HG03095 (cell line): Measurements from ENCODE around the gene POLR3E.
"Not testable (repeated sequence)": the region's sequence is repeated elsewhere in the genome, so short reads cannot be mapped to it uniquely, and the experiment has no call there.

Experiments
- ATAC-seq: cut with Tn5 transposase; IDR thresholded peaks from one replicate; pipeline ENCODE4 v1.9.1; 2021; ENCODE audit warnings: moderate library complexity; ENCODE audit not compliant: unreplicated experiment

POLR3E gene

DNA sequence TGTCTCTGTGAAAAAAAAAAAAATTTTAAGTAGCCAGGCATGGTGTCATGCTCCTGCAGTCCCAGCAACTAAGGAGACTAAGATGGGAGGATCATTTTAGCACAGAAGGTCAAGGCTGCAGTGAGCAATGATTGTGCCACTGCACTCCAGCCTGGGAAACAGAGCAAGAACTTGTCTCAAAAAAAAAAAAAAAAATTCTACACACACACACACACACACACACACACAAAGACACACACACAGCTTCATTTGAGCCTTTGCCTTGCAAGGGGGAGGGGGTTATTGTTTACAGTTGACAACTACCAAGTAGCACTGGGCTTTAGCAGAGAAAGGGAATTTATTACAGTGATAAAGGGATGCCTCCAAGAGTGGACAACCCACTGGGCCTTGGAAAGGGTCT is 4.9 kb upstream of the POLR3E start:
- ATAC-seq, result no peak

DNA sequence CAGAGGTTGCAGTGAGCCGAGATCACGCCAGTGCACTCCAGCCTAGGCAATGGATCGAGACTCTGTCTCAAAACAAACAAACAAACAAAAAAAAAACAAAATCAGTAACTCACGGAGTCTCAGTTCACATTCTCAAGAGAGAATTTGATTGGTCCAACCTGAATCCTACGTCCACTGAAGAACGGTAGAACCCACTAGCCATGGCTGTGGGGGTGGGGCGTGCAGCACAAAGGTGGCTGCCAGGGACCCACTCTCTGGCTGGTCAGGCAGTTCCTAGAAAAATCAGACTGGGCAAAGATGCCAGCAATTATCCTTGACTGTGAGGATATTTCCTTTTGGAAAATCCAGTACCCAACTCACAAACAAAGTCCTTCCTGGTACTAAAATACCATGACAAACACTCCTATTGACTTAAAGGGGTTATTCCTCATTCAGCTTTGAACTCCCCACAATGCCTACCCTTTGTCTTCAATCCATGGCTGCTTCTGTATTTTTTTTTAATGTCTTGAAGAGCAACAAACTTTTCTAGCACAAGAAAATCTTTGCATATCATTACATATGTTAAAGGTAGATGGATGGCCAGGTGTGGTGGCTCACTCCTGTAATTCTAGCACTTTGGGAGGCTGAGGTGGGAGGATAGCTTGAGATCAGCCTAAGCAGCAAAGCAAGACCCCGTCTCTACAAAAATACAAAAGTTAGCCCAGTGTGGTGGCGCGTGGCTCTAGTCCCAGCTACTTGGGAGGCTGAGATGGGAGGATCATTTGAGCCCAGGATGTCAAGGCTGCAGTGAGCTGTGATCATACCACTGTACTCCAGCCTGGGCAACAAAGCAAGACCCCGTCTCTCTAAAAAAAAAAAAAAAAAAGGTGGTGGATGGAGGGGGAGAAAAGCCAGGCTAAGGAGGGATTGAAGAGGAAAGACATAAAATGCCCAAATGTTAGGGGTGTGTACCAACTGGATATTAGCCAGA is 3.8 kb upstream of the POLR3E start:
- ATAC-seq, result no peak

DNA sequence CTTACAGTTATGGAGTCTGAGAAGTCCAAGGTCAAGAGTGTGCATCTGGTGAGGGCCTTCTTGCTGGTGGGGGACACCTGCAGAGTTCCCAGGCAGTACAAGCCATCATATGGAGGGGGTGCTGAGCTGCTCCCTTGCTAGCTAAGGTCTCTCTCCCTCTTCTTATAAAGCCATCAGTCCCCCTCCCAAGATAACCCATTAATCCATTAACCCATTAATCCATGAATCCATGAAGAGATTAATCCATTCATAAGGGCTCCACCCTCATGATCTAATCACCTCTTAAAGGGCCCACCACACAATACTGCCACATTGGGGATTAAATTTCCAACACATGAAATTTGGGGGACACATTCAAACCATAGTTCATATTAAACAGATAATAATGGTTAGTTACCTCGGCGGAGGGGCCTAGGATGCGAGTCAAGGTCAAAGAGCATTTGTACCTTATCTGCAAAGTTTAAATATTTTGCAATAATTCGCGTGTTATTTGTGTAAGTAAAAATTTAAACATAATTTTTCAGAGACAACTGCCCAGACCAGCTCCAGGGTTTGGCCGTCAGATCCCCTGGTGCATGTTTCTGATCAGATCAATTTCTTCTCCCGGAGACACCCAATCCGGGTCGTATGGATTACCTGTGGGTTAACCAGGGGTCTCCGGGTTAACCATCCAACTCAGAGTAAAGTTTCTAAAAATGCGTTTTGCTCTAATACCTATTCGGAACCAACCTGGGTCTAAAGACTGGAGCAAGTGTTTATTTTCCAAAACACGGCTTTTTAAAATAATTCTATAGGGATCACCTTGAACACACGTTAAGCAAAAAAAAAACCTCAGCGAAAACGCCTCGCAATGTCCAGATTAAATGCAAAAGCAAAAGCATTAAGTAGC is 740 bp upstream of the POLR3E start:
- no peak for ATAC-seq

DNA sequence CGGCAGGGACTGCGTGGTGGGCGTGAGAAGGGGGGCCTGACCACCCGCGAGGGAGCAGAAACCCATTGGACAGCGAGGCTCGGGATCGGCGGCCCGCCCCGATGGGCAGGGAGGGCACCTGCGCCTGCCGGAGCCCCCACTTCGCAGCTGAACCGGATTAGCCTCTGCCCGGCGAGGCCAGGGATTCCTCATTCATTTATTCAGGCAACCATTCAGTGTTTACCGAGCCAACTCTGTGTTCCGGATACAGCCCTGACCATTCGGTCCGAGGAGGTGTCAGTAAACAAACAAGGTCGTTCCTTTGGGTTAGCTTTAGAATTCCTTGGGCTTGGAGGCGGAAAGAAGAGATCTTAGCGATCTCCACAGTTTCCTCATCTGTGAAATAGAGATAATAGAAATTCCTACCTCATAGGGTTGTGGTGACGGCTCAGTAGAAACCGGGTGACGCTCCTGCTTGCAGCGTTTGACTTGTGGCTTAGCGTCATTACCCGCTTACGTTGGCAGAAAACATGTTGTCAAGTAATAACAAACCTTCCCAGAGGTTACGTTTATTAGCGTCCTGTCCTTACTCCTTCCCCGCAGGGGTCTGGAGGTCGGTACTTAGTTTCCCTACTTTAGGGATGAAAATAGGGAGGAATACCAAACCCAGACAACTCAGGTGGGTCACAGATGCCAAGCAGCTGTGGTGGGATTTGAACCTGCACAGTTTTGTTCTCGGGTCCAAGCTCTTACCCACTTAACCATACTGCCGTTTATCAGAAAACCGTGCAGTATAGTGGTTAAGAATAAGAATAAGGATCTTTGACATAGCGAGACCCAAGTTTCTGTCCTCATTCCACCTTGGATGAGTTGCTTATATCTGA is 893 bp downstream of the POLR3E start:
- ATAC-seq, result no peak

DNA sequence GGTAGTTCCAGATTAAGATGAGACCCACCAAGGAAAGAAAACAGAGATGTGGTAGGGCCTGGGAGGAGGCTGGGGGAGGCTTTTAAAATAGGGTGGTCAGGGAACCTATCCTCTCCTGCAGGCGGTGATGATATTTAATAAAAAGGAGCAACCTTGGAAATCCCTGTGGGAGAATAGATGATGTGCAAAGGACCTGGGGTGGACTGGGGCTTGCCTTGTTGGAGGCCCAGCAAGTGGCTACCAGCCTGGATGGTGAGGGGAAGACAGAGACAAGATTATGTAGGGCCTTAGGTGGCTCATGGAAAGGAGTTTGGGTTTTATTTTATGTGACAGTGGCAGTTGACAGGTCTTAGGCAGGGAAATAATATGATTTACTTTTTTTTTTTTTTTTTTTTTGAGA is 1.8 kb downstream of the POLR3E start:
- no peak for ATAC-seq

DNA sequence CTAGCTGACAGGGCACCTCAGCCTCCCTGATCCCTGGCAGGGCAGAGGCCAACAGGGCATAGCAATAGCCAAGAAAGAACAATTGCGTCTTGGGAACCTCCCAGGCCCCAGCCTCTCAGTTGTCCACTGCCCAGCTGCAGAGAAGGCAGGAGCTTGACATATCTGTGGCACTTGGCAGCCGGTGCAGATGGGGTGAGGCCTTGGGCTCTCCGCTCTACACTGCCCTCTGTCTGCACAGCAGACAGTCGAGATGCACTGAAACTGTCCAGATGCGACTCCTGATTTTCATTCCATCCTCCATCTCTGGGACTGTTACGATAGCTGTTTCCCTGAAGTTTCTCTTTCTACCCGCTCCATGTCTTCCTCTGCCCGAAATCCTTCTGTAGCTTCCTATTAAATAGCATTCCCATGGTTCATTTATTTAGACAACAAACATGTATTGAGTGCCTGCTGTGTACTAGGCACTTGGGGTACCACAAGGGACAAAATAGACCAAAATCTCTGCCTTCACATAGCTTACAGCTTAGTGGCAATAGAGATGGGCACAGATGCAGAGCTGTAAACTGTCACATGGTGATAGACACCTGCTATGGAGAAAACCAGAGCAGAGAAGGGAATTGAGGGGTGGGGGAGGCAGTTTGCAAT is 3.3 kb downstream of the POLR3E start:
- no peak for ATAC-seq

DNA sequence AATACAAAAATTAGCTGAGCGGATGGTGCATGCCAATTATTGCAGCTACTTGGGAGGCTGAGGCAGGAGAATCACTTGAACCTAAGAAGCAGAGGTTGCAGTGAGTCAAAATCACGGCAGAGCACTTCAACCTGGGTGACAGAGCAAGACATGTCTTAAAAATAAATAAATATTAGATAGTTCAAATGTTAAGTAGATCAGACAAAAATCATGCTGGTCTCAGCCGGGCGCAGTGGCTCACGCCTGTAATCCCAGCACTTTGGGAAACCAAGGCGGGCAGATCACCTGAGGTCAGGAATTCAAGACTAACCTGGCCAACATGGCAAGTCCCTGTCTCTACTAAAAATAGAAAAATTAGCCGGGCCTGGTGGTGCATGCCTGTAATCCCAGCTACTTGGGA is 4.2 kb downstream of the POLR3E start:
- ATAC-seq, result not testable (repeated sequence)

DNA sequence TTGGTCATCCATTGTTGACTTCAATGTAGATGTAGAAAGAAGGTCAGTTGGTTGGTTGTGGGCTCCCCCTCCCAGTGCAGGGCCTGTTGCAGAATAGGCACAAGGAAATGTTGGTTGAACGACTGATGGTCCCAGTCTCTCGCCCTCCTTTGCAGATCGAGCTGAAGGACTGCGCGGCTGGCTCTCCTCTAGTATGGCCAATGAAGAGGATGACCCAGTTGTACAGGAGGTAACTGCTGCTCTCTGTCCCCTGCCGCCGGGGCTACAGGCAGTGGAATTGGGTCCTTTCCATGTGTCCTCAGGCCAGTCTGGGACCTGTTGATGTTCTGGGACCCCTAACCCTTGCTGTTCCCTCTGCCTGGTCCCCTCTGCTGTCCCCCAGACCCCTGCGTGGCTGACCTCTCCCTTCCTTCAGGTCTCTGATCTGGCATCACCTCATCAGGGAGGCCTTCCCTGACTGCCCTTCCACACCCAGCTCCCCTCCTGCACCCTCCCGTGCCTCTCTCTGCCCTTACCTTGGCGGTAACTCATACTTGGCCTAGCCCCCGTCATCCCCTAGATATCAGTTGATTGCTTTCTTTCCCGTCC is 5.7 kb downstream of the POLR3E start:
- ATAC-seq, result no peak

DNA sequence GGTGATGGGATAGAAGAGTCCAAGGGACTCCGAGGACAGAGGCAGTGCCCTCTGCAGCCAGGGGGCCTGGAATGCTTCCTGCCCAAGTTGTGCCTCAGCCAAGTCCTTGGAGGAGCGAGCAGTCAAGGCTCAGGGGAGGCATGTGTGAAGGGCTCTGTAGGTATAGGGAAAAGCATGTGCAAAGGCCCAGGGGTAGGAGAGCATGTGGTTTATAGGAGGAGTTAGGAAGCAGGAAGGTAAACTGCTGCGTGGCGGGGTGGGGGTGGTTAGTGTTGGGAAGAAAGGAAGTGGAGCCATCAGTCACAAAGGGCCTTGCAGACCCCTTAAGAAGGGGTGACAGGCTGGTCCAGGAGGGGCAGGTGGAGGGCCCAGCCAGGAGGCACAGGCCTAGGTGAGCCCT is 7.2 kb downstream of the POLR3E start:
- no peak for ATAC-seq

DNA sequence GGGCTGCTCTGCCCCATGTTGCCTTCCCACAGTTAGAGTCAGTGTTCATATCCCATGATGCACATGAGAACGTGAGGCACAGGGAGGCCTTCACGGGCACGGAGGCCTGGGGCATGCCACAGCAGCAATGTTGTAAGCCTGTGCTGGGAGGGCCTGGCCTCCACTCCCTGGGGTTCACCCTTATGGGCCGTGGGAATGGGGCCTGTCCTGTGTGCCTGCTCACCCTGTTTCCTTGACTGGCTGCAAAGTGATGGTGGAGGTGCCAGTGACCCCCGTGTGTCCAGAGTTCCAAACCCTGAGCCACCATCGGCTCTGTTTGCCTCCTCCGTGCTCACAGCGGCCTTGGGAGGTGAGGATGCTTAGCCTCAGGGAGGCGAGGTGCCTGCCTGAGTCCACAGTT is 9.6 kb downstream of the POLR3E start:
- ATAC-seq, result no peak

DNA sequence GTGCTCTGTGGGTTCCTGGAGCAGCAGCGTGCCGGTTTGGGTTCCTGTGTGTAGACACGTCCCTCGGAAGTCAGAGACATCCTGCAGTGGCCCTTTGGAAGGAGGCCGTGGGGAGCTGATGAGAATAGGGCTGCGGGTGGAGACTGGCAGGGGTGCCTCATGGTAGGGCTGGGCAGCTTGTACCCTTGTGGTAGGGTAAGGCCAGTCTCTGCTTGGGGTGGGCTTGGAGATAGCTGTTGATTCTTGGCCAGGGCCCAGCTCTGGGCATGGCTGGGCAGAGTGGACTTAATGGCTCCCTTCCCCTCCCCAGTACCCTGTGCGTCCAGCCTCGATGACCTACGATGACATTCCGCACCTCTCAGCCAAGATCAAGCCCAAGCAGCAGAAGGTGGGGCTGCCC is 10.6 kb downstream of the POLR3E start:
- no peak for ATAC-seq

DNA sequence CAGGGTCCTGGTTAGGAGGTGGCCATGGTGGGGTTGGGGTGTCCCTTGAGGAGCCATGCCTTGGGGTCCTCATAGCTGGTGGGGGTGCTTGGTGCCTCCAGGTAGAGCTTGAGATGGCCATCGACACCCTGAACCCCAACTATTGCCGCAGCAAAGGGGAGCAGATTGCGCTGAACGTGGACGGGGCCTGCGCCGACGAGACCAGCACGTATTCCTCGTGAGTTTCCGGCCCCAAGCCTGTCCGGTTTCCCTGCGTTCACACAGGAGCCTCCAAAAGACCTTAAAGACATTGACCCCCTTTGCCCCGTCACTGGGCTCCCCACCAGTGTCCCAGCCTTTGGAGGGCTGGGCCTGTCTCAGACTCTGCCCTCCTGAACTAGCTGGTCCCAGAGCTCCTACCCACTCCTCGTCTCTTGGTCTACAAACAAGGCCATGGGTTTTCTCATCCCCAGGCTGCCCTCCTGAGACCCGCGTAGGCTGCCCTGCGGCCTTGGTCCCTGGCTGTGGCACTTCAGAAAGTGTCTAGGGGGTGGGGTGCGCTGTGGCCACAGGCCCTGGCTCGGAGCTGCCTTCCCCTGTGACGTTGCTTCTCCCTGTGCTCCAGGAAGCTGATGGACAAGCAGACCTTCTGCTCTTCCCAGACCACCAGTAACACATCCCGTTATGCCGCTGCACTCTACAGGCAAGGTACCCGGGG is 11.8 kb downstream of the POLR3E start:
- ATAC-seq, result no peak

DNA sequence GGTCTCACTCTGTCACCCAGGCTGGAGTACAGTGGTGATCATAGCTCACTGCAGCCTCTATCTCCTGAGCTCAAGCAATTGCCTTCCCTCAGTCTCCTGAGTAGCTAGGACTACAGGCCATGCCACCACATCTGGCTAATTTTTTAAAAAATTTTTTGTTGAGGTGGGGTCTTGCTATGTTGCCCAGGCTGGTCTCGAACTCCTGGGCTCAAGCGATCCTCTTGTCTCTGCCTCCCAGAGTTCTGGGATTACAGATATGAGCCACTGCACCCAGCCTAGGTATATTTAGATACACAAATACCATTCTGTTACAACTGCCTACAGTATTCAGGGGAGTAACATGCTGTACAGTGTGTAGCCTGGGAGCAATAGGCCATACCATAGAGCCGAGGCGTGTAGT is 14.3 kb downstream of the POLR3E start:
- ATAC-seq, result no peak

DNA sequence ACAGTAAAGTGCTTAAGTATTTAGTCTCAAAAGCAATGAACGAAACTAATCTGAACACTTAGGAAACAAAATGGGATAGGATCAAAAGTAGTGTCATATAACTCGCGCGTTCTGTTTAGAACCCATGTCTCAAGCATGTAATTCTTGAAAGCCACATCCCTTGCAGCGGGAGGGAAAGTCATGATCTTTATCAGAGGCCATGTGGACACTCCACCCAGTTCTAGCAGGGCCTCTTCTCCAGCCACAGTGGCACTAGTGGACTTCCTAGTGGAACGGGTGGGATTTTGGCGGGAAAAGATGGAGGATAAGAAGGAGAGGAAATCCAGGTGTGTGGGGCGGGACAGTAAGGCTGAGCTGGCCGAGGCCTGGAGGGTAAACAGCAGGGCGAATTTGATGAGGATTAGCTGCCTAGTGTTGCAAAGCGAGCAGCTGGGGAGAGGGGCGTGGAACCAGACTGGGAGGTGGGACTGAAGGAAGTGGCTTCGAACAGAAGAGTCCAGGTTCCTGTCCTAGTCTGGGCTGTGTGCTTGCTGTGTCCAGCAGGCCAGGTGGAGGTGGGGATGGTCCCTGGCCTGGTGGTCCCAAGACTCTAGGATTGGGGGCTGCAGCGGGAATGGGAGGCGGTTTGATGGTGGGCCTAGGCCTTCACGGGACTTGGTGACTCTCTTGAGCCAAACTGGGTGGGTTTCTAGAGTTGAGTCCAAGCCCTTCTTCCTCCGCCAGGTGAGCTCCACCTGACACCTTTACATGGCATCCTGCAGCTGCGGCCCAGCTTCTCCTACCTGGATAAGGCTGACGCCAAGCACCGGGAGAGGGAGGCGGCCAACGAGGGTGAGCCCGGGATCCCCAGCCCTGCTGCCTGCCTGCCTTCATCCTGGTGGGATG is 15.9 kb downstream of the POLR3E start:
- ATAC-seq, result no peak

DNA sequence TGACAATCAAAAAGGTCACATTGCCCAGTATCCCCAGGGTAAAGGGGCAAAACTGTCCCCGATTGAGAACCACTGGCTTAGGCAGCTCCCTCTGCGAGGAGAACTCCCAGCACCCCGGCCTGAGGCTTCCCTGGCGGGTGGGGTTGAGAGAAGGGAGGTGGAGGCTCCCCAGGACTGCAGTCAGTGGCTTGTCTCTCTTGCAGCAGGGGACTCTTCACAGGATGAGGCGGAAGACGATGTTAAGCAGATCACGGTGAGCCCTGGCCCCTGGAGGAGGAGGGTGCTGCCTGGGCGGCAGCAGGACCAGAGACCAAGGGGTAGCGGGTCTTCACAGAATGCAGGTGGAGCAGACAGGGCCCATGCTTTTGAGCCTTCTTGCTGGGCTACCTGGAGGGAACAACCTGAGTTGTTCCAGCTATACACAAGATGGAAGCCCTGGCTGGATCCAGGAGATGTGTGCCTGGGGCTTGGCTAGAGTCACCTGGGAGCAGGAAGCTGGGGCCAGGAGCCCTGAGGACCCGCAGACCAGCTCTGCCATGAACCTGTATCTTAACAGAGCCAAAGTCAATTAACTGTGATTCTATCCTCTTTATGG is 16.8 kb downstream of the POLR3E start:
- ATAC-seq, result no peak

DNA sequence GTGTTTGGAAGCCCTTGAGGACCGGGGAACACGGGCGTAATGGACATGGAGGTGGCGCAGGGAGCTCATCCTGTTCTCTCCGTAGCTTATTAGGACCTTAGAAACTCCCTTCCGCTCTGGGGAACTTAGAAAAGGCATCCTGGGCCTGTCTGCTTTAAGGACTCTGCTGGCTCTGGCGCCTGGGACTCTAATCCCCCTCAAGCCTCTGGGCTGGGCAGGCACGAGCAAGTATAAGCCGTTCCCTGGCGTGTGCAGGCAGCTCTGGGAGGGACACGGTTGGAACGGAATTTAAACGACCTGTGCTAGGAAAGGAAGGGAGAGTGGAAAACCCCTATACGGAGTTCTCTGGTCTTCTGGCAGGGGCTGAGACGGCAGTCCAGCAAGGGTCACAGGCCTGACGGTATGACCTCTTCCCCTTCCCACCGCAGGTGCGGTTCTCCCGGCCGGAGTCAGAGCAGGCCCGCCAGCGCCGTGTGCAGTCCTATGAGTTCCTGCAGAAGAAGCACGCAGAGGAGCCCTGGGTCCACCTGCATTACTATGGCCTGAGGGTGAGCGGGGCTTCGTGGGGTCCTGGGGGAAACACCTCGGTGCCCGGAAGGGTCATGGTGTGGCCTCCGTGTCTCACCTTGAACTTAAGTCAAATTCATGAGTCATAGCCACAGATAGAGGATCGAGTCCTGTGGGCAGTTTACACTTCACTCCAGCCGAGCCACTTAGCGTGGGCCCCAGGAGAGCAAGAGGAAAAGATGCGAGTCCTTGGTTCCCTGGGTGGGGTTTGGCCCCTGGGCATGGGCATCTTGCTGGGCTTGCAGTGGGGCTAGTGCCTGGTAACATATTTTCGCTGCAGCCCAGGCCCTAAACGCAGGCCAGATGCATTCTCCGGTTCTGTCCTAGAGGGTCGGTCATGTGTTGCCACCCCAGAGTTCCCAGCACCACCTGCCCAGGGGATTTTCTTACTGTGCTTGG is 17.7 kb downstream of the POLR3E start:
- ATAC-seq, result no peak

DNA sequence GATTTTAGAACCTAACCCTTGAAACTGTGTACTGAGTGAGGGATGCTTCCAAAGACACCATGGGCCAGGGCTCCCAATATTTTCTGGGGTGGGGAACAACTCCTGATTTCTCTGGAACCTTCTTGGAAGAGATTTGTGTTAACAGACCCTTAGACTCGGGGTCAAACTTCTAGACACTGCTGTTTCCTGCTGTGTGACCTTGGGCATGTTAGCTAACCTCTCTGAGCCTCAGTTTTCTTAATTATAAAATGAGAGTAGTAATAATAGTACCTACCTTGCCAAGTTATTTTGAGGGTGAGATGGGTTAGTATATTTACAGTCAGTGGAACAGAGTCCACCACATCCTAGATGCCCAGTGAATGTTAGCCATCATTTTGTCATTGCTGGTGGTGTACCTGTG is 18.8 kb downstream of the POLR3E start:
- no peak for ATAC-seq
